Hepatocyte (in vitro differentiated cells): Measurements from ENCODE around the gene CEACAM8. TPM values are rescaled to one million over a fixed set of nuclear protein-coding genes. Genes with fewer than 3 reads are reported as not detected.
"Not testable (repeated sequence)": the region's sequence is repeated elsewhere in the genome, so short reads cannot be mapped to it uniquely, and the experiment has no call there.

ENCODE experiments used
- DNase-seq: peaks from one replicate; pipeline ENCODE4 v3.0.0-alpha.2; 2016; ENCODE audit warnings: low spot score
- H2AFZ ChIP-seq: fragments of 200-600 bp; sonication (generic); 2 replicates; pipeline ENCODE4 v1.6.0; 2016; ENCODE audit warnings: antibody characterized with exemption, mild to moderate bottlenecking
- H3K27ac ChIP-seq: fragments of 200-600 bp; sonication (generic); 2 replicates; pipeline ENCODE4 v1.5.1; 2016; ENCODE audit warnings: mild to moderate bottlenecking
- H3K27me3 ChIP-seq: fragments of 200-600 bp; sonication (generic); 2 replicates; pipeline ENCODE4 v1.6.1; 2016
- H3K36me3 ChIP-seq: fragments of 200-600 bp; sonication (generic); replicated peaks from 2 replicates; pipeline ENCODE4 v1.5.1; 2016; ENCODE audit warnings: low read depth; ENCODE audit not compliant: insufficient read depth
- H3K4me1 ChIP-seq: fragments of 200-600 bp; sonication (generic); 2 replicates; pipeline ENCODE4 v1.5.1; 2016; ENCODE audit warnings: mild to moderate bottlenecking, moderate library complexity; ENCODE audit not compliant: insufficient read depth
- H3K4me2 ChIP-seq: fragments of 200-600 bp; sonication (generic); 2 replicates; pipeline ENCODE4 v1.6.0; 2016
- H3K4me3 ChIP-seq: fragments of 200-600 bp; sonication (generic); 2 replicates; pipeline ENCODE4 v1.5.1; 2016; ENCODE audit warnings: mild to moderate bottlenecking
- H3K79me2 ChIP-seq: fragments of 200-600 bp; sonication (generic); 2 replicates; pipeline ENCODE4 v1.6.0; 2017; ENCODE audit warnings: mild to moderate bottlenecking
- H3K9me2 ChIP-seq: fragments of 200-600 bp; sonication (generic); replicated peaks from 2 replicates; pipeline ENCODE4 v1.6.0; 2017; ENCODE audit warnings: mild to moderate bottlenecking; ENCODE audit not compliant: insufficient read depth
- H3K9me3 ChIP-seq: fragments of 200-600 bp; sonication (generic); 2 replicates; pipeline ENCODE4 v1.5.1; 2016; ENCODE audit warnings: low read depth, mild to moderate bottlenecking
- H4K20me1 ChIP-seq: fragments of 200-600 bp; sonication (generic); 2 replicates; pipeline ENCODE4 v1.6.0; 2016; ENCODE audit warnings: mild to moderate bottlenecking; ENCODE audit not compliant: insufficient read depth, poor library complexity, severe bottlenecking
- CTCF ChIP-seq: fragments of 200-600 bp; sonication (generic); IDR thresholded peaks from 2 replicates; pipeline ENCODE4 v1.5.1; 2016; ENCODE audit warnings: antibody characterized with exemption, mild to moderate bottlenecking; ENCODE audit not compliant: poor library complexity
- EZH2 ChIP-seq: fragments of 200-600 bp; sonication (generic); IDR thresholded peaks from 2 replicates; pipeline ENCODE4 v1.6.1; 2016; ENCODE audit warnings: antibody characterized with exemption, mild to moderate bottlenecking, borderline replicate concordance
- EZH2phosphoT487 ChIP-seq: fragments of 200-600 bp; sonication (generic); IDR thresholded peaks from one replicate; pipeline ENCODE4 v1.6.1; 2018; ENCODE audit warnings: antibody characterized with exemption, mild to moderate bottlenecking, low read depth, moderate library complexity; ENCODE audit not compliant: unreplicated experiment, severe bottlenecking
- WGBS: methylation state at CpG from one replicate; pipeline ENCODE4 v1.1.6; 2016; ENCODE audit warnings: low lambda C conversion rate; ENCODE audit errors: missing lambda C conversion rate; 5-methylcytosine and 5-hydroxymethylcytosine counted together
- polyA plus RNA-seq: library from polyadenylated mRNA; unstranded; fragments of >200 nt; fragmentation: Nextera tagmentation; extraction: Ambion mirVana; gene quantifications from 2 replicates; pipeline ENCODE4 v1.2.1, GENCODE V29; 2016
- total RNA-seq: library from RNA; depleted of rRNA; stranded (reverse); fragments of >200 nt; gene quantifications from 2 replicates; pipeline ENCODE4 v1.2.3, GENCODE V29; 2014

CEACAM8 gene
- total and polyA plus RNA-seq, 2 experiments from 2014 or later, result not detected

- H4K20me1 ChIP-seq, result no peaks in the 10 kb centered on the region
- H3K27me3 ChIP-seq, result no peaks in the 10 kb centered on the region
- no peak overlapping the region for H3K4me3 ChIP-seq
- no peaks in the 10 kb centered on the region for H3K9me3 ChIP-seq
- no peak for DNase-seq
- H3K36me3 ChIP-seq, result no peaks in the 10 kb centered on the region
- no peak for TF ChIP-seq EZH2phosphoT487
- H3K79me2 ChIP-seq, result no peaks in the 10 kb centered on the region
- no peaks in the 10 kb centered on the region for H3K4me1 ChIP-seq
- H3K9me2 ChIP-seq, result no peaks in the 10 kb centered on the region
- H3K4me2 ChIP-seq, result no peak overlapping the region
- H3K27ac ChIP-seq, result no peak overlapping the region
- H2AFZ ChIP-seq, result no peak overlapping the region
- 55% methylated on average over 7 of the region's 7 CpGs for WGBS
Observed at GRCh38 chr19:42558450-42559150, 36.1 kb downstream of the CEACAM8 start.

GRCh38 chr19:42557386-42557871, 37.3 kb downstream of the CEACAM8 start:
- not testable (repeated sequence) for H2AFZ ChIP-seq, H3K79me2 ChIP-seq, H3K27ac ChIP-seq, H3K27me3 ChIP-seq, H3K9me3 ChIP-seq, DNase-seq, H3K4me2 ChIP-seq, H3K4me3 ChIP-seq, H3K36me3 ChIP-seq, H4K20me1 ChIP-seq, H3K9me2 ChIP-seq, H3K4me1 ChIP-seq
- 73% methylated on average over 10 of the region's 10 CpGs for WGBS

- H3K36me3 ChIP-seq, result no peaks in the 10 kb centered on the region
- H3K27me3 ChIP-seq, result no peaks in the 10 kb centered on the region
- H3K4me2 ChIP-seq, result no peak overlapping the region
- H4K20me1 ChIP-seq, result no peaks in the 10 kb centered on the region
- 87% methylated on average over 8 of the region's 10 CpGs for WGBS
- H3K4me3 ChIP-seq, result no peak overlapping the region
- TF ChIP-seq CTCF, result no peak
- TF ChIP-seq EZH2phosphoT487, result no peak
- no peak for TF ChIP-seq EZH2
- DNase-seq, result no peak
- H3K9me3 ChIP-seq, result no peaks in the 10 kb centered on the region
- H3K4me1 ChIP-seq, result no peaks in the 10 kb centered on the region
- H3K27ac ChIP-seq, result no peak overlapping the region
- H3K79me2 ChIP-seq, result no peaks in the 10 kb centered on the region
- H3K9me2 ChIP-seq, result no peaks in the 10 kb centered on the region
- no peak overlapping the region for H2AFZ ChIP-seq
Observed at GRCh38 chr19:42555801-42556200, 38.9 kb downstream of the CEACAM8 start.

- Histone ChIP-seq H2AFZ (no peak overlapping the region), H3K9me2 (no peaks in the 10 kb centered on the region), H3K4me3 (no peak overlapping the region), H3K4me1 (no peaks in the 10 kb centered on the region), H3K4me2 (no peak overlapping the region), H4K20me1 (no peaks in the 10 kb centered on the region), H3K9me3 (no peaks in the 10 kb centered on the region), H3K79me2 (no peaks in the 10 kb centered on the region), H3K27ac (no peak overlapping the region), H3K36me3 (no peaks in the 10 kb centered on the region), H3K27me3 (no peaks in the 10 kb centered on the region)
- DNase-seq, result no peak
- 44% methylated on average over 5 of the region's 5 CpGs for WGBS
- TF ChIP-seq EZH2 (no peak), CTCF (no peak), EZH2phosphoT487 (no peak)
Observed at GRCh38 chr19:42555317-42555716, 39.4 kb downstream of the CEACAM8 start.
